ENCODE measurements around the gene EGR4.

The EGR4 gene

DNA sequence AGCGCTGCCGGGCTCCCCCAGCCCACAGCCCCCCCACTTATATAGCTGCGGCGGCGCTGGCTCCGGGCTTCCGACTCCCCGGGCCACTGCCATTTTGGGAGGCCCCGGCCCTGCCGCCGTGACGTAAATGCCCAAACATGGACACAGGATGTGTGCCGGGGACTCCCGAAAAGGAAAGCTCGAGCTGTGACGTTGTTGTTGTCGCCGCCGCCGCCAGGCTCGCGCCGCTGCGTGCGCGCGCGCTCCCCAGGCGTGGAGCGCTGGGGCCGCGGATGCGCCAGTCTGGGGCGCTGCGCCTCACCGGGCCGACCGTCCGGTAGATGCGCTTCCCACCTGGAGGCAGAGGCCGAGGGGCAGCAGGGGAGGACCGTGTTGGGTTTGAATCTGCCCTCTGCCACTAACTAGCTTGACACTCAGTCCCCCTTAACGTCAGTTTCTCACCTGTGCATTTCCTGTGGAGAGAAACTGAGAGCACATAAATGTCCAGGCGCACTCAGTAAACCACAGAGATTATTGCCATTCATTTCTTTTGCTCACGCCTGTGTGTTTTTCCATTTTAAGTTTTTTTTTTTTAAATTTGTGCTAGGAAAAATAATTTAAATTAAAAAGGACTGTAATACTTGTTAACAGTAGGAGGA is at the start of gene EGR4:
EGR4 (minus strand) TSS at position 15 of the 638 bp plus-strand sequence. CDS start 231 bp downstream, outside the sequence.
- DNase-seq: peak; percentile 85 to 91

- no peak for DNase-seq
These were observed 47.7 kb upstream of the EGR4 start for GRCh38 chr2:73341039-73341438.

DNA sequence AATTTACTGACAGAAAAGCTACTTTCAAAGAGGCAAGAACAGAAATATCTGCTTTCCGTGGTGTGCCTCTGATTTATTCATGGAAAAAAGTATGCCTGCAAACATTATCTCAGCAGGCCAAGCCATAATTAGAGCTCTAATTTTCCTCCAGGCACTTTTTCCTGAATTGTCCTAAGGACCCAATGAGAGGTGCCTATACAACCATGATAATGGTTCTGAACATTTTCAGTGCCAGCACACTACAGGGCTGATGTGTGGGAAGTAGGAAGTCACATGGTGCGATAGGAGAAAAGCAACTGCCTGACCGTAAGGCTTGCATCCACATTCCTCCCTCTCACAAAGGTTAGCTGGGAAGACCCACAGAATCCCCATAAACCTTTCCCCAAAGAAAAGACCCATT is 45.9 kb upstream of the EGR4 start:
- no peak for DNase-seq

GRCh38 chr2:73337828-73338227 is 44.5 kb upstream of the EGR4 start:
- no peak for DNase-seq

DNA sequence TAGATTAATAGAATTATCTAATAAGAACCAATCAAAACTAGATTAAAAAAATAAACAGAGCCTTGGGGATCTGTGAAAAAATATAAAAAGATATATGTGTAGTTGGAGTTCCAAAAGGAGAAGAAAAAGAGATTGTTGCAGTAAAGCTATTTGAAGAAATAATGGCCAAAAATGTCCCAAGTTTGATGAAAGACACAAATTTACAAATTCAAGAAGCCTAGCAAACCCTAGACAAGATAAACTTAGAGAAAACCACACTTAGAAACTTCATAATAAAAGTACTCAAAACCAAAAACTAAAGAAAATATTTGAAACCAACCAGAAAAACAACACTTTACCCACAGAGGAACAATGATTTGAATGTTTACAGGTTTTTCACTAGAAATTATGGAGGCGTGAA is 41.3 kb upstream of the EGR4 start:
- DNase-seq: no peak

GRCh38 chr2:73334045-73334444 is 40.7 kb upstream of the EGR4 start:
- DNase-seq: no peak

DNA sequence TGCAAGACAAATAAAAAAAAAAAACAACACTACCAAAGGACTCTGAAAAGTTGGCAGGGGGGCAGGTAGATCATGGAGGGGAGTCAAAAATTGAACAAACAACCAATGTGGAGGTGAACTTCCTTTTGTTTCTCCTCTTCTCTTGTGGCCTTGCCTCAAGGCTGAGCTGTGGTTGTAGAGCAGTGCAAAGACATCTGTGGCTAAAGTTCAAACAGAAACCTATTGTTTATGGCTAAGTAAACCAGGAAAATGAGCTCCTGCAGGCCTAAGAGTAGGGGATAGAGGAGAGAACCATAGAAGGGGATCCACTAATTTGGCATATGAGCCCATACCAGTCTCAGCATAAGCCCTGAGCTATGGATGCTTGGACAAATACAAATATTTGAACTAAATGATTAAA is 40.2 kb upstream of the EGR4 start:
- peak; percentile 91 to 93 for DNase-seq

GRCh38 chr2:73324126-73324725 is 30.9 kb upstream of the EGR4 start:
- DNase-seq: no peak

GRCh38 chr2:73323551-73323950 is 30.2 kb upstream of the EGR4 start:
- DNase-seq: no peak

DNA sequence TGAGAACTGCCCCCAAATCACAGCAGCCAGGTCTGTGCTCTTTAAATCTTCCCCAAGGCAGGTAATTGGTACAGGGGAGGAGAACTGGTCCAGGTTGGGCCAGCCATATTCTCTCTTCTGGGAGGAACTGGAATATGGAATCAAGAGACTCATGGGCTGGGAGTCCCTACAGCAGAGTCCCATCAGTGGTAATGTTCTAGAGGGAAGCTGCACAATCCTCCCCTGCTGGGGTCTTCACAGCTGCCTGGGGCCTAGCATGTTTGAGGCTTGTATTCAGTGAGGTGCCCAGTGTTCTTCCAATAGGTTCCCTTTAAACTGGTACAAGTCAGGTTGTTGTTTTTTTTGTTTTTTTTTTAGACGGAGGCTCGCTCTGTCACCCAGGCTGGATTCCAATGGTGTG is 21.1 kb upstream of the EGR4 start:
- DNase-seq: no peak

DNA sequence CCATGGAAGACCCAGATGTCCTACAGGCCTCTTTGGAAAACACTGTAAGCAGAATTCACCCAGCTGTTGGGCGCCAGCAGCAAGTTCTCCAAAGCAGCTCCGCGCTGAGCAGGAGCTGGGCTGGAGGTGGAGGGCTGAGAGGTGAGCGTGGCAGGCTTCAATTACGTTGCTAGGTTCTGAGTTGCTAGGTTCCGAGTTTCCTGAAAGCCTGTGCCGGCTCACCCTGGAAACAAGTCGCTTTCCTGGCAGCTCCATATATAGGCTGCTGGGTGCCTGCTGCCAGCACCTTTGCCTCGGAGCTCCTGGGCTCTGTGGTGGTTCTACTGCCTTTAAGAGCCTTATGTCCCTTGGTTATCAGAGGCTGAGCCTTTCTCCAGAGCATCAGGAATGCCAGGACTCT is 14.4 kb upstream of the EGR4 start:
- no peak for DNase-seq

DNA sequence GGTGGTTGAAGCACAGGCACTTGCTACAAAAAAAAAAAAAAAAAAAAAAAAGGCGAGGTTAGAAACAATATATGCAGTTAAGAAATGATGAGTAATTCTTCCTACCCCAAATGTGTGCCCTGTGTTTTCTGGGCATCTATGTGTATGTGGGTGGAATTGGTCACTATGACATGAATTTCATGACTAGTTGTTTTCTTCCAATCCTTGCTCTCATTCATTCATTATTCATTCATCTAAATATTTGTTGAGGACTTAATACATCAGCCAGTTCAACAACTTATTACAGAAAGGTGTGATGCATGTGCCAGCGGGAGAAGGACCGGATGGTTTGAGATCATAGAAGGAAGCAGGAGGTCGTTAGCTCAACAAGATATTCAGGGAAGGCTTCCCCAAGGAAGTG is 8.3 kb upstream of the EGR4 start:
- no peak for DNase-seq

DNA sequence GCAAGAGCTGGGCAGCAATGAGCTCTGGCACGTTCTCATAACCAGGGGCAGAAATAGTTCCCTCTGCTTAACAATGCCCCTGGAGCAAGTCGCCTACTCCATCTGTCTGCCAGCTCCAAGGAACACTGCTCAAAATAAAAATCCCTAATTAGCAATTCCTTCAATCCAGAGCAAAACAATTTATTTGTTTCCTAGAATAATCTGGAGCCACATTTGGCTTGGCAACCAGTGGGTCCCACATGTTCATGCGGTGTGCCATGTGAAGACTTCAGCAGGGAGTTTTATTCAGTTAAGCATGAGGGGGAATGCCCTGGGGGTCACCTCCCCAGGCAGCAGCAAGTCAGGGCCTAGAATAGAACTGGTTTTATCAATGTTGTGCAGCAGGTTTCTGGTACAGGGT is 7.6 kb upstream of the EGR4 start:
- DNase-seq: no peak

- DNase-seq: no peak
These were observed 4.2 kb upstream of the EGR4 start for GRCh38 chr2:73297586-73297985.

DNA sequence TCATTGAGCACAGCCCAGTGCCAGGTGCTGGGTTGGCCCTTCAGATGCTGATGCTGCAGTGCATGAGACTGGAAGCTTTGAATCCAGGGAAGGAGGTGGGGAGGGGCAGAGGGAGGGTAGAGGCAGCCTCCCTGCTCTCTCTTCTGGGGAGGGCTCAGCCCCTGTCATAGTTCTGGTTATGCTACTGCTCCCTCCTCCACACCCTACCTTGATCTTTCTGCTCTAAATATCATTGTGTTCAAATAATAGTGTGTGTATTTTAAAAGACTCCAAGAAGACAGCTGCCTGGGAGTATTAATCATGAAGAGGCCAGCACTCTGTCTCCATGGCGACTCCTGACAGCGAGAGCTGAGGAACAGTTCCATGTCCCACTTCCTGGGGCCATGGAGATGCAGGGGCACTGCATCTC is 3.8 kb upstream of the EGR4 start:
- DNase-seq: peak; percentile 40 to 59

DNA sequence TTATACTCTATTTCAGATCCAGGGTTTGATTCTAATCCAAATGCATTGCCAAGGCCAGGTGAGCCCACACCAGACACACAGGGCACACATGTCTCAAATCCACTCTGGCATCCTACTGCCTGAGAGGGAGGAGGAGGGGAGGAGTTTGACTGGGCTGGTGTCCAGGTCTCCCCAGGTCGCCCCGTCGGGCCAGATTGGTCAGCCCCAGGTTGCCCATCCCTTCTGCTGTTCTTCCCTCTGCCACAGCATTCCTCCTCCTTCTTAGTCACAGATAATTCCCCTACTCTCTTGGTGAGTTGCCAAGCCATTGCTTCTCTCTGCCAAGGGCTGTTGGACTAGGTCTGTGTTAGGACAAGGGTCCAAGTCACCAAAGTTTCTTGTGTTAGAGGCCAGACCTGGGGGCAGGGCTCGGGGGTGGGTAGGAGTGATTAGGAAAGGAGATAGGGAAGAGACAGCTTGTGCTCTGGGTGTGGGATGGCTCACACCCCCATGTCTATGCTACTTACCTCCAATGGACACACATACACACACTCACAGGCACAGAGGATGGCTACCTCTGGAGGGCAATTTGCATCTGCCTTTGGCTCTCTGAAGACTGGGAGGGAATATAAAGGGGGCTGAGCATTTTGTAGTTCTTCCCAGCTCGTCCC is 2.5 kb upstream of the EGR4 start:
- no peak for DNase-seq

- DNase-seq: no peak
These were observed 891 bp upstream of the EGR4 start for GRCh38 chr2:73294239-73294638.

DNA sequence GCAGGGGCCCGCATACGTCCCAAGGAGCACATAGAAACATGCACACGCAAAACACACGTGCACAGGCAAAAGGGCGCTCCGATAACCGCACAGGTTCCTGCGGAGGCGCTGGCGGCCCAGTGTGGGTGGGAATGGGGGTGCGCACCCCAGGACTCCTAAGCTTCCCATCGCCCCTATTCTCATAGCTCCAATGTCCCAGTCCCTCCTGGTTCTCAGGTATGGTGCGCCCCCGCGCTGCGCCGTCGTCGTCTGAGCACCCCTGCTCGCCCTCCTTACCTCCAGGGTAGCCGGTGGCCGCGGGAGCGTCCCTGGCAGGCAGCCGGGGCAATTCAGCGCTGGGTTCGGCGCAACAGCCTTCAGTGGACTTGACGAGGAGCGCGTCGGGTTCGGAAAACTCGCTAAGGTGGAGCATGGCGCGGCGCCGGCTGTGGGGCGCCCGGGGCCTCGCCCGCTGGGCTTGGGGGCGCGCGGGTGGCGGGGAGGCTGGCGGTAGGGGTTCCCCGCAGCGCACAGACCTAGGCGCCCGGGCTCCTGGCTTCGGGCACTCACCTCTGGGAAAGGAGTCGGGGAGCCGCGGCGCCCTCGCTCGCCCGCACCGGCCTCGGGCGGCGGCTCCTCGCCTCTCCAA is 328 bp downstream of the EGR4 start:
- peak in 1 of 2 experiments; percentile 9 for DNase-seq

GRCh38 chr2:73292316-73292905 is 937 bp downstream of the EGR4 start:
- DNase-seq: no peak

GRCh38 chr2:73291461-73292315 is 1.7 kb downstream of the EGR4 start:
- no peak for DNase-seq

DNA sequence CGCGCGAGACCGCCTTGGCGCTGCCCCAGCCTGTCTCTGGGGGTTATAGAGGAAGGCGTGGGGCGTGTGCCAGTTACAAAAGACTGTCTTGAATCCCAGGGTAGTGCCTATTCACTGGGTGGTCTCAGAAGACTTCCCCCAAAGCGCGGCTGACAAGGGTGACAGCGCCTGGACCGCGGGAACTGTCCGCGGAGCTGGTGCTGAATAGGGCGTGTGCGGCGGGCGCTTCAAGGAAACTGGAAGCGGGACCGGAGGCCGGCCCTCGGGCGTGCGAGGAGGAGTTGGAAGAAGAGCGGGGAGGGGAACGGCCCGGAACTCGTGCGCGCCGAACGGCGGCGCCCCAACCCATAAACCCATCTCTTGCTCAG is 2.3 kb downstream of the EGR4 start:
- no peak for DNase-seq

DNA sequence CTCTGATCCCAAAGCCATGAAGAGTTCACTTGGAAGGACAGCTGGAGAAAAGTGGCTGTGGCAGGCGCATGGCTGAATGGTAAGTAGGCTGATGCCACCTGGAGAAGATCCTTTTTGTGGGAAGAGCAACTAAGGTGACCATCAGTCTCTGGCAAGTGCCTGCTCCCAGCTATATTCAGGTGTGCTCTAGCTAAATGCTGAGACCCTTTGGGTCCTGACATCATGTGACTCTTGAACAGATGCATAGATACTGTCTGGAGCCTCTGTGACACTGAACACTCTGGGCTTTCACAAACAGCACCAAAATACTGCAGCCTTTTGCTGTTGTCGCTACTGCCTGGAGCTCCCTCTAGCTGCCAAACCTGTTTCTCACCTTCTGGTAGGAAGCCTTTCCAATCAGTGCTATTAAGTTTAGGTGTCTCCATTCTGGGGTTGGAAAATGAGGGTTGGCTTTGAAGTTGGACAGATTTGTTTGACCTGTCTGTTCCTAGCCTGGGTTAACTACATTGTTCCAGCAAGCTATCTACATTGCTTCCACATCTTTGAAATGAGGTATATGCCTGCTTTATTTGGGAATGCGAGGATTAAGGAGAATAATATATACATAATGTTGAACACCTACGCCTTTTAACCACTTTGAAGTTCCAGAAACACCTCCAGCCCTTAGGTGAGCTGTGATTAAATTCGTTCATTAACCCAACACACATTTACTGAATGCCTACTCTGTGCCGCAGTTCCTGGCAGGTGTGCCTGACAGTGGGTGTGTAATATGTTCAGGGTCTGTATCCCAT is 3.1 kb downstream of the EGR4 start:
- DNase-seq: peak; percentile 43 to 80

Data from SHP77 (cell line).